Lower leg skin (tissue), 4 donors: ENCODE data around the gene CAPN5. TPM values are rescaled to one million over a fixed set of nuclear protein-coding genes. Genes with fewer than 3 reads are reported as not detected.
"Not testable (repeated sequence)": the region's sequence is repeated elsewhere in the genome, so short reads cannot be mapped to it uniquely, and the experiment has no call there.

ENCODE experiments used
- DNase-seq, 2 donors: peaks; one replicate each; pipeline ENCODE4 v3.0.0-alpha.2; 2019; ENCODE audit warnings: low spot score in 2 of 2
- H3K4me3 ChIP-seq: fragments of 200-600 bp; sonication (generic); 2 replicates; pipeline ENCODE4 v1.5.1; 2017; ENCODE audit warnings: mild to moderate bottlenecking, low read depth; ENCODE audit not compliant: poor library complexity, severe bottlenecking
- CTCF ChIP-seq, 3 donors: fragments of 450-650 bp; IDR thresholded peaks; one replicate each; pipeline ENCODE4 v1.5.1; 2016; ENCODE audit warnings: antibody characterized with exemption in 3 of 3, mild to moderate bottlenecking in 3 of 3, moderate library complexity in 2 of 3
- POLR2A ChIP-seq, 2 donors: fragments of 450-650 bp; IDR thresholded peaks; one replicate each; pipeline ENCODE4 v1.6.1; 2016 to 2017; ENCODE audit warnings: antibody characterized with exemption in 2 of 2, mild to moderate bottlenecking in 1 of 2, moderate library complexity in 1 of 2
- WGBS, 2 donors: methylation state at CpG; one replicate each; pipeline ENCODE4 v1.1.5; 2018; 5-methylcytosine and 5-hydroxymethylcytosine counted together
- intact Hi-C: fragments of 100-400 bp; cut with DNase I; formaldehyde crosslinking; loops from one replicate; pipeline ENCODE4 v1.15.0; 2023; ENCODE audit warnings: low total_unique reads
- total RNA-seq, 4 donors: library from RNA; depleted of rRNA; stranded (reverse); fragments of >200 nt; gene quantifications; one replicate each; pipeline ENCODE4 v1.1.0, GENCODE V29; 2016

The CAPN5 gene
- total RNA-seq: 1 to 10 TPM in 3 of 4 donors, under 1 TPM in 1; 0.38 to 1.9 (median 1.2) TPM

GRCh38 chr11:77066229-77067042 lies at the start of gene CAPN5:
Gene CAPN5, plus strand, starts transcription at chr11:77066971. Its CDS starts 17,916 bp downstream, at chr11:77084887.
- intact Hi-C loops: no loop called here
- DNase-seq: peak; percentile 79 to 97
- peak within 1 kb of the TSS; percentile 51 for H3K4me3 ChIP-seq
- no peak for TF ChIP-seq CTCF (IDR thresholded peaks at IDR 0.05)
- no peak for TF ChIP-seq POLR2A (IDR thresholded peaks at IDR 0.05)
- 1% methylated on average over 30 to 38 of the region's 69 CpGs for WGBS, 2 donors

GRCh38 chr11:77018396-77018924 lies 48.3 kb upstream of the CAPN5 start:
- DNase-seq, H3K4me3 ChIP-seq, intact Hi-C loops: not testable (repeated sequence)
- 91 to 95% methylated on average over 2 of the region's 2 CpGs for WGBS, 2 donors

GRCh38 chr11:77019976-77020595 lies 46.7 kb upstream of the CAPN5 start:
- TF ChIP-seq CTCF (IDR thresholded peaks at IDR 0.05) (no peak), POLR2A (IDR thresholded peaks at IDR 0.05) (no peak)
- 65 to 81% methylated on average over 2 of the region's 2 CpGs for WGBS, 2 donors
- no peak overlapping the region for H3K4me3 ChIP-seq
- DNase-seq: no peak
- intact Hi-C loops: no loop called here

GRCh38 chr11:77020734-77021133 lies 46.0 kb upstream of the CAPN5 start:
- intact Hi-C loops: no loop called here
- TF ChIP-seq CTCF (IDR thresholded peaks at IDR 0.05) (no peak), POLR2A (IDR thresholded peaks at IDR 0.05) (no peak)
- H3K4me3 ChIP-seq: no peak overlapping the region
- WGBS, 2 donors: 81 to 89% methylated on average over 2 of the region's 2 CpGs
- DNase-seq: no peak

- TF ChIP-seq CTCF (IDR thresholded peaks at IDR 0.05): no peak
- TF ChIP-seq POLR2A (IDR thresholded peaks at IDR 0.05): no peak
- DNase-seq: no peak
- H3K4me3 ChIP-seq: no peak overlapping the region
- intact Hi-C loops: no loop called here
These were observed 42.0 kb upstream of the CAPN5 start for GRCh38 chr11:77024745-77025144.

GRCh38 chr11:77026221-77026620 lies 40.5 kb upstream of the CAPN5 start:
- intact Hi-C loops: no loop called here
- WGBS, 2 donors: 94 to 96% methylated on average over 3 of the region's 3 CpGs
- TF ChIP-seq CTCF (IDR thresholded peaks at IDR 0.05) (no peak), POLR2A (IDR thresholded peaks at IDR 0.05) (no peak)
- H3K4me3 ChIP-seq: no peak overlapping the region
- DNase-seq: no peak
